Femur (tissue), 1 donor: ENCODE measurements around the gene SNAP47.

Source experiments
- DNase-seq: peaks from one replicate; pipeline ENCODE4 v3.0.0-alpha.2; 2017

The SNAP47 gene

DNA sequence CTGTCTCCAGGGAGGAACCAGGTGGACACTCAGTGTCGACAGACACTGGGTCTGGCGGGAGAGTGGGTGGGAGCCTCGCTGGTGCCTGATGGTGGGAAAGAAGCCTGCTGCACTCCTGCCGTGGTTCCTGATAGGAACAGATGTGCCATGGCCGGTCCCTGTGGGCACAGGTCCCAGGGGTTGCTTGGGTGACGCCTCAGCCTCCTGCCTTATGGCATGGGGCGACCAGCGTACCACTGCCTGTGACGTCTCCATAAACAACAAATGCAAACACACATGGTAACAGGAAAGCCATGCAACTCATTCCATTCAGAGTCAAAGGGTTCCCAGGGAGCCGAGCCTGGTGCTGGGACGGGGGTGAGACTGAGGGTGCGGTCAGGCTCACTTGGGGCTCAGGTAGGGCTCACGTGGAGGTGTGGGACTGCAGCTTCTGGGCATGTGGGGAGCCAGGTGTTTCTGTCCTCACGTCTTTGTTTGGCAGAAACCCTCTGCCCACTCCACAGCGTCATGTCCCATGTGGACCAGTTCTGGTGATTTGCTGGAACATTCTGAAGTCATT is 34.8 kb downstream of the SNAP47 start:
- no peak for DNase-seq

DNA sequence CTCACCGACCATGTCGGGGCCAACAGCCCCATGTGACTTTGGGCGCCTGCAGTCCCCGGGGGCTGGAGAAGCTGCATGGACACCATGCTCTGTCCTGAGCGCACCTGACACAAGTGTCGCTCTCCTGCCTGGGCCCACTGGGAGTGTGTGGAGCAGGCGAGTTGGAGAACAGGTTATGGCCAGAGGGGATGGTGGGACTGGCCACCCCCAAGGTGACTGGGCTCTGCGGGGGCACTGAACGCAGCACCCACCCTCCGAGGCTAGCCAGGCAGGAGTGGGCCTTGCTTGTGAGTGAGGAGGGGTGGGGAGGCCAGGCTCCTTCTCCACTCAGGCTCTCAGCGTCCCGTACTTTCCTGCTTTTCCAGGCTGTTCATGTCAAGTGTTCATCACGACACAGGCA is 35.6 kb downstream of the SNAP47 start:
- DNase-seq = no peak

DNA sequence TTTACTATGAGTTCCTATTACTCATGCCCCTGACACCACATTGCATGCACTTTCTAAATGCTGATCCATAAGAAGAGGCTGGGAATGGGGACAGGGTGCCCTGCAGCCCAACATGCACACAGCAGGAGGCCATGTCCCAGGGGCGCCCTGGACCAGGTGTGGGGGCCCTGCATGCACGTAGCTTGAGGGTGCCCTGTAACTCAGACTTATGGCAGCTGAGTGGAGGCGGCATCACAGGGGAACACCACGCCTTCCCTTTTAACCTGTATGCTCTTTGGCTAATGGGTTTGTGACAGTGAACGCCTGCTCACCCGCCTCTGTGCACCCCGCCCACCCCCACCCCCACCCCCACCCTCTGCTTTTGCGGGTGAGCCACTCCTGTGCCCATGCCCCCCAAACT is 36.1 kb downstream of the SNAP47 start:
- no peak for DNase-seq

DNA sequence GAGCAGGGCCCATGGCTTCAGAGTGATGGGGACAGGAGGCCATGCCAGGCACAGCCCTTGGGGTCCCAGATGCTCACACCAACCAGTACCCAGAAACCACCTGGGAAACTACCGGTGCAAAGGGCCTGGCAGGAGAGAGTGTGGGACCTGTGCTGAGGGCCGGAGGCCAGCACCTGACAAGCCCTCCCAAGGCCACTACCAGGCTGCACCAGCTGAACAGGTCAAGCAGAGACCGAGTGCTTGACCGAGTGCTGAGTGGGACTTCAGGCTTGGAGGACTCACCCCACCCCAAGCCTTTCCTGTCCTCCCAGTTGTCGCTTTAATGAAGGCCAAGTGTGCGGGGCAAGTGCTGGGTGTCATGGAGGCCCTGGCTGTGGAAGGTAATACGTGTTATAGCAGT is 36.5 kb downstream of the SNAP47 start:
- DNase-seq = no peak

DNA sequence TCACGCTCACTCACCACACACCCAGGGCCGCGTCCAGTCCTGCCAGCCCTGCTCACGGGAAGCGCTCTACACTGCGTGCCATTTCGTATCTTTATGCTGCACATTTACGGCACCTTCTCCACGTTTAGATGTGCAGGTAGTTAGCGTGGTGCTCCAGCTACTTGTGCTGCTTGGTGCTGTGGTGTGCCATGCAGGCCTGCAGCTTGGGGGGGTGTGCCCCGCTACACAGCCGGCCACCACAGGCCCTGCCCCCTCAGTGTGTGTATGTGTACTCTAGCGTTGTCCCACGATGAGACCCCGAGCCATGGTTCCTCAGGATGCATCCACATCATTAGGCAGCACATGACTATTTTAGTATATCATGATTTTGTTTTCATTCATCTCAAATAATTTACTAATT is 38.3 kb downstream of the SNAP47 start:
- no peak for DNase-seq

DNA sequence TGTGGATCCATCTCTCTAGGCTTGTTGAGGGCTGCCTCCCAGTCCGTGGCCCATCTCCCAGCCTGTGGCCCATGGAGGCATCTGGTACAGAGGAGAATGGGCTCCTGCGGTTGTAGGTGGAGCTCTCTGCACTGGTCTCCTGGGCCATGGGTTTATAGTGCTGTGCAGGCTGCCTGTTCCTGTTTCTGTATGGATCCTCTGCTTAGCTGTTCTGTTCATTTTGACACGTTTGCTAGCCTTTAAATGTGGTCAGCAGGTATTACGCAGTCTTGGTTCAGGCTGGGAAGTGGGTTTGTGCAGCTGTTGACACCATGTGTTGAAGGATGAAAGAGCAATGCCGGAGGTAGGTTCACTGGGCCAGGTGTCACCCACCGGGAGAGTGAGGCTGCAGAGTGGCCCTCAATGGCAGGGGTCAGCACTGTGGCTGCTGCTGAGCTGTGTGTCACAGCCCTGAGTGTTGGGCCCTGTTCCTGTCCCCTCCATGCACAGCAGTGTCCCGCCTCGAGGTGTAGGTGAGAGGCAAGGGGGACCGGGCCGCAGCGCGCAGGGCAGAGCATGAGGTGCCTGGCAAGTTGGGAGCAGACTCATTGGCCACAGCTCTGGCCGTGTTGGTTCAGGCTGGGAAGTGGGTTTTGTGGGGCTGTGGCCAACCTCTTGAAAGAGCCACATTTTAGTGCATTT is 39.0 kb downstream of the SNAP47 start:
- no peak for DNase-seq

DNA sequence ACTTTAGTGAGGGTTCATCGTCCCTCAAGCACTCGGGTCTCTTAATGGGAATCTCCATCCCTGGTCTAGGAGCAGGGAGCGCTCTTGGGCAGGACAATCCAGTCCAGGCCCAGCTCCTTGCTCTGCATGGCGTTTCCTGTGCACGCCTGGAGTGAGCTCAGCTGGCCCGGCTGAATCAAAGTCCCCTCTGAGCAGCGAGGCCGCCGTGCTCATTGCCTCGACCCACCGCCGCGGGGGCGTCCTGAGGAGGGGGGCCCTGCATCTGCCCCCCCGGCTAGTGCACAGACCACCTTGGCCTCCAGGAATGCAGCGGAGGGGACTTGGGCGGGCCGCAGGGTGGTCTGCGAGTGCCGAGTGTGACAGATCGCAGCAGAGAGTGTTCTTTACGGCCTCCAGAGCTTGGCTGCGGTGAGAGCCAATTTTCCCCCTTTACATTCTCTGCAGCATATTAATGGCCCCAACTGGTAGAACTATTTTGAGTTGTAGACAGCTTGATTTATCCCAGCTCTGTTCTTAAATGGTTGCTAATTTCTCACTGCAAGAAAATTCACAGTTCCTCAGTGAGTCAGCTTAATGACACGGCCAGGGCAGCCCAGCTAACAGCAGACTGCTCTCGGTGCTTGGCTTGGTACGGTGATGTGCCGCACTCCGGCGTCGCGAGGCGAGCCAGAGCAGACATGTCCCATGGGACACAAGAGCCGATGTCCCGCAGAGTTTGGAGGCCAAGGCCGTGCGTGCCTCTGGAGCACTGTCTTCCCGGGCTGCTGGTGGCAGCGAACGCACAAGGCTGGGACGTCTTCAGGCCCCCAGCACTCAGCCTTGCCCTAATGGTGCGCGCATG is 39.8 kb downstream of the SNAP47 start:
- peak; percentile 69 for DNase-seq

DNA sequence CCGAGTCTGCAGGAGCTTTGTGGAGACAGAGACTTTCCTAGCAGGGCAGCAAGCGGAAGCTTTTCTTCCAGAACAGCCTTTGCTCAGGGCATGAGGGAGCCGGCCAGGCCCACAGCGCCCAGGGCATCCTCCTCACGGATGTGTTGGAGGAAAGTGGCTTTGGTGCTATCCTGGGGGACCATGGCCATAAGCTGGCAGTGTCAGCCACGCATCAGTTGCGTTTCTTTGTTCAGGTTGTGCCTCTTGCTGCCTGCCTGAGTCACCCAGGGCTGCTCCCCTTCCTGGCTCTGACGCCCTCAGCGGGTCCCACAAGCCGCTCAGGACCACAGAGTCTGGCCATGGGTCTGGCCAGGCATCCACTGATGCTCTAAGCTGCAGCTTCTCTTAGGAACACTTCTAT is 40.6 kb downstream of the SNAP47 start:
- DNase-seq = peak; percentile 19

DNA sequence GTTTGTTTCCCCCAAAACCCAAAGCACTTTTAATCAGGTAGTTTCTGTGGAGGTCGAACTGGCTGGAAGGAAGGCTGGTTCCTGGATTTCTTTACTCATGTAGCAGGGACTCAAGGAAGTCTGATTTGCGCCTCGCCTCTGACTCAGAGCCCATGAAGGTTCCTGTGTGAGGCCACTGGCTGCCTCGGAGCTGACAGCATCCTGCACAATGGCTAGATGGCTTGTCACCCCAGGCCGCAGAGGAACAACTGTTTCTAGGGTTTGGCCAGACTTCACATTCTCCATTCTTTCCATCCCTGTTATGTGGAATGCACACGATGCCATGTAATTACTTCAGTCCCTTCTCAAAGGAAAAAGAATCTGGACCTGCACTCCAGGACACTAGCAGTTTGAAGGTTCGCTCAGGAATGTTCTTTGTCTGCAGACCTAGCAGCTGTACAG is 41.1 kb downstream of the SNAP47 start:
- DNase-seq = no peak

DNA sequence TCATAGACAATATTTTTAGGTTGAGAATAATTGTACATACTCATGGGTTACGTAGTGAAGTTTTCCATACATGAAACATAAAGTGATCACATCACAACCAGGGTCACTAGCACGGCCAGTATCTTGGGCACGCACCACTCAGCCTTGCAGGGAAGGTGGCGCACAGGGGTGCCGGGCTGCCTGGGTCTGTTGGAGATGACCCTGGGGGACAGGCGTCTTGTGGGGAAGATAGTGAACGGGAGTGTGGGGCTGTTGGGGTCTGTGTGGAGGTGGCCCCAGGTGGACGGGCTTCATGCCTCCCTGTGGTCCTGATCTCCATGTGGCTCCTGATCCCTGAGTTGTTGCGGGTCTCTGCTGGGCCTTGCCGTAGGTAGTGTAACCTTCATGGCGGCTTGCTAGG is 41.9 kb downstream of the SNAP47 start:
- no peak for DNase-seq

DNA sequence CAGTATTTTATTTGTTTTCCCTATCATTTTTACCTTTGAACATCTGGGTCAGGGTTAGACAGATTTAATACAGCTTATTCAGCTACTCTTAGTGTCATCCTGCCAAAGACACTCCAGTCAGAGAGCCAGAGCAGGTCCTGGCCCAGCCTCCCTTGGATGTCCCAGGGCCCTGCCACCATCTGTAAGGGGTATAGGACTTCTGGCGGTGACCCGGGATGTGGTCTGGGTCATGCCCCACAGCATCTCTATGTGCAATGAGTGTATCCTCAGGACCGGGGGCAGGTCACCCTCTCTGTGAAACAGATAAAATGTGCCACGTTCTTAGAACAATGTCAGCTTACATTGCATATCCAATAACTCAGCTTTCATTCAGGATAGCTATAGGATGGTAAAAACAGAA is 42.4 kb downstream of the SNAP47 start:
- DNase-seq = no peak

DNA sequence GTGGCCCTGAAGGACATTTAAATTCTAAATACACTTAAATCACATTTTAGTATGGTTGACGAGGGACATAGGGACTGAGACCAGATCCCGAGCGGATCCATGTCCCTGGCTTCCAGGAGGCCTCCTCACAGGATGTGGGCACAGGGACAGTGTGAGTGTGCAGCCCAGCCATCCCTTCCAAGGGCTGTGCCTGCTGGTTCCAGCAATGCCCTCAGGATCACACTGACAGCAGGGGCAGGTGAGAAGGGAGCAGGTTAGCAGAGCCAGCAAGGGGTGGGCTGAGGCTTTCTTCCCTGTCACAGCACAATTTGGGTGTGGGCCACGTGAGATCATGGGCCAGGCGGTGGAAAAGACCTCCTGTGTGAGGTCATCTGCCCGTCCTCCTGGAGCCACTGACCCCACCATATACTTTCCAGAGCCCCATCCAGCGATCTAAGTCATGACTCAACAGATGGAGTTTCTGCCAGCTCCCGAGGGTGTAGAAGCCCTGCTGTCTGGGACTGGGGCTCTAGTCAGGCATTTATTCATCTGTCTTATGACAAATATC is 43.2 kb downstream of the SNAP47 start:
- peak; percentile 43 for DNase-seq

DNA sequence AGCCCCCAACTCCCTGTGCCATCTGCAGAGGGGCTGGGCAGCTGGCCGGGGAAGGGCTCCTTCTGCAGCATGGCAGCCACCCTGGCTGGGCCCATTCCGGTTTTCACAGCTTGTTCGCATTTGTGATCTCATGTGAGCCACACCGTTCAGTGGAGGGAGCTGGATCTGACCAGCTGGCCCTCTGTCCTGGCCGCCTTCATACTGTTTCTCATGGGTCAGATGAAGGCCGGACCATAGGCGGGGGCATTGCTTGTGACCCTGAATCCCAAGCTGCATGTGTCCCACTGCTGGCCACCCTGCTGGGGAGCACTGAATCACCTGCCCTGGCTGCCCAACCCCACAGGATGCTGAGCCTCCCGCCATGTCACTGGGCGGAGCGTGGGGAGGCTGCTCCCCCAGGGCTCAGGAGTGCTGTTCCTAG is 43.8 kb downstream of the SNAP47 start:
- DNase-seq = peak; percentile 24

DNA sequence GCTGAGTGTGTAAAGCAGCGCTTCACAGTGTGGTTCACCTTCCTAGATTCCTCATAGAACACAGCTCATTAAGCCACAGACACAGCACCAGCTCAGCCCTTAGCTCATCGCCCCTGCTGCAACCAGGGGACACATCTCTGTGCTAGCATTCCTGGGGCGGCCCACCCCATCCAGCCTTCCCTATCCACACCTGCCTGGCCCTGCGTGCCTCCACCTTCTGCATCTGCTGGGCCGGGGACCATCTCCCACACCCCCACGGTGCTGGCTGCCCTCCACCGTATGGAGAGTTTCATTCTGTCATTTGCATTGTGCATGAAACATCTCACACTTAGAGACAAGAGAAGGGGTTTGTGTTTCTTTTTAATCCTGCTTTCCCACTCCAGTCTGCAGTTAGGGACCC is 44.5 kb downstream of the SNAP47 start:
- no peak for DNase-seq

DNA sequence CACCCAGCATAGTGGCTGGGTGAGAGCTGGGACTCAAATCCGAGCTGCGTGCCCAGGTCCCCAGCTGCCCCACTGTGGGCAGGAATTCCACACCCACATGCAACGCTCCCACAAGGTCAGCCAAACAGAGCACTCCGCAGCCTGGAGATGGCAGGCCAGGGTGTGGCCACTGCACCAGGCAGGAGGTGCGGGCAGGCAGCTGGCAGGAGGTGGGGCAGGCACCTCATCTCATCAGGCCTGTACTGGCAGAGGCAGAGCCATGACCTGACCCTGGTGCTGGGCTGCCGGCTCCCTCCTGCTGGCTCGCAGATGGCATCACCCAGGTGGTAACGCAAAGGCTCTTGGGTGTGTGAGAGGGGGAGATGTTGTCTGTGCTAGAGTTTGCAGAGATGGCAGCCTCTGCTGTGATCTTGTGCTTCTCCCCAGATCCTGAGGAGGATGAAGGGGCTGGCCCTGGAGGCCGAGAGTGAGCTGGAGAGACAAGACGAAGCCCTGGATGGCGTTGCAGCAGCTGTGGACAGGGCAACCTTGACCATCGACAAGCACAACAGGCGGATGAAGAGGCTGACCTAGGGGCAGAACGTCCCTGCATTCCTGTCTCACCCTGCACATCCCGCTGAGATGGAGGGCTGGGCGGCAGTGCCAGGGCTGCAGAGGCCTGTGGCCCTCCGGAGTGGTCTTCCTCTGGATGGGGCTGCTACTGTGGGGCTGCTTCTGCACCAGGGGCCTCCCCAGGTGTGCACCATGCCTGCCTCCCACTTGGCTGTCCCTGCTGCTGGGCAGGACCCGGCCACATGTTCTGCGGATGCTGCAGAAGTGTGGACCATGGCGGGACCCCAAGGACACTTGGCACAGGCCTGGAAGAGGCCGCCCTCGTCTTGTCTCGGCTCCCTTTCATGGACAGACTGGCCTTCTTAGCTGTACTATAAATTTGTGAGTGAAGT is 45.1 kb downstream of the SNAP47 start:
- no peak for DNase-seq

DNA sequence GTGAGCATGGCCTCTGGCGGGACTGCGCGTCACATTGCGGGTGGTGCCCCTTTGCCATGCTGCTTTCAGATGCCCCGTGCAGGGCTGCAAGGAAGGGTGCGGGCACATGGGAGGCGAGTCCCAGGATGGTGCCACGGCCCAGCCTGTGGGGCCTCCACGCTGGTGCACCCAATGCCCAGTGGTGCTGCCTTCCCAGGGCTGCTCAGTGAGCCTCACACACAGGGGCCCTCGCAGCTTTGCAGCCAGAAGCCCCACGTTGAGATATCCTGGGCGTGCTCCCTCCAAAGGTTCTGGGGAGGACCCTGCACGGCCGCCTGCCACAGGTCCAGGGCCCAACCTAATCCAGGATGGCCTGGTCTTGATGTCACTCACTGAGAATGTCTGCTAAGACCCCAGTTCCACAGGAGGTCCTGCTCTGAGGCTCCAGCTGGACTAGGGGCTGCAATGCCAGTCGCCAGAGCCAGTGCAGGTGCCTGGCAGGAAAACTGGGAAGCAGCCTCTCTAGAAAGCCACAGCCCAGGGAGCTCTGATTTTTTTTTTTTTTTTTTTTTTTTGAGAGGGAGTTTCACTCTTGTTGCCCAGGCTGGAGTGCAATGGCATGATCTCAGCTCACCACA is 46.2 kb downstream of the SNAP47 start:
- DNase-seq = no peak

DNA sequence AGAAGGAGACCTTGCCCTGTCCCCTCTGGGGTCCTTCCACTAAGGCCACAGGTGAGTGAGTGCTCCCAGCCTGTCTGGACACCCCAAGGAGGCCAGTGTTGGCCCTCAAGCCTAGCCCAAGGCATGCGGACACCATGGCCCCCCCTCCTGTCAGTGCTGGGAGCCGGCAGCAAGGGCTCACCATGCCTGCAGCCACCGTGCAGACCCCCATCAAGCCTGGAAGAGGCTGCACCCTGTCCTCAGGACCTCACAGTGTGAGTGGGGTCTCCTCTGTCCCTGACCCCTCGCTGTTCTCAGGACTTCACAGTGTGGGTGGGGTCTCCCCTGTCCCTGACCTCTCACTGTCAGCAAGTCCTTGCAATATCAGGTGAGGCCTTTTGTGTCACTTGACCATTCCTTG is 47.0 kb downstream of the SNAP47 start:
- no peak for DNase-seq

DNA sequence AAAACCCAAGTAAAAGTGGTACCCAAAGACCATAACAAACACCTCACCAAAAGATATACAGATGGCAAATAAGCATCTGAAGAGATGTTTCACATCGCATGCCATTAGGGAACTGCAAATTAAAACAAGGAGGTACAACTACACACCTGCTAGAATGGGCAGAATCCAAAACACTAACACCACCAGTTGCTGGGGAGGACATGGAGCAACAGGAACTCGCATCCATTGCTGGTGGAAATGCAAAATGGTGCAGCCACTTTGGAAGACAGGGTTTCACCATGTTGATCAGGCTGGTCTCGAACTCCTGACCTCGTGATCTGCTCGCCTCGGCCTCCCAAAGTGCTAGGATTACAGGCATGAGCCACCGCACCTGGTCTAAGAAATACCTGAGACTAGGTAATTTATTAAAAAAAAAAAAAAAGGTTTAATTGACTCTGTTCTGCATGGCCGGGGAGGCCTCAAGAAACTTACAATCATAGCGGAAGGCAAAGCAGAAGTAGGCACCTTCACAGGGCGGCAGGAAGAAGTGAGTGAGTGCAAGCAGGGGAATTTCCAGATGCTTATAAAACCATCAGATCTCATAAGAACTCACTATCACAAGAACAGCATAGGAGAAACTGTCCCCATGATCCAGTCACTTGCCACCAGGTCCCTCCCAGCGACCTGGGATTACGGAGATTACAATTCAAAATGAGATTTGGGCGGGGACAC is 50.0 kb downstream of the SNAP47 start:
- no peak for DNase-seq

DNA sequence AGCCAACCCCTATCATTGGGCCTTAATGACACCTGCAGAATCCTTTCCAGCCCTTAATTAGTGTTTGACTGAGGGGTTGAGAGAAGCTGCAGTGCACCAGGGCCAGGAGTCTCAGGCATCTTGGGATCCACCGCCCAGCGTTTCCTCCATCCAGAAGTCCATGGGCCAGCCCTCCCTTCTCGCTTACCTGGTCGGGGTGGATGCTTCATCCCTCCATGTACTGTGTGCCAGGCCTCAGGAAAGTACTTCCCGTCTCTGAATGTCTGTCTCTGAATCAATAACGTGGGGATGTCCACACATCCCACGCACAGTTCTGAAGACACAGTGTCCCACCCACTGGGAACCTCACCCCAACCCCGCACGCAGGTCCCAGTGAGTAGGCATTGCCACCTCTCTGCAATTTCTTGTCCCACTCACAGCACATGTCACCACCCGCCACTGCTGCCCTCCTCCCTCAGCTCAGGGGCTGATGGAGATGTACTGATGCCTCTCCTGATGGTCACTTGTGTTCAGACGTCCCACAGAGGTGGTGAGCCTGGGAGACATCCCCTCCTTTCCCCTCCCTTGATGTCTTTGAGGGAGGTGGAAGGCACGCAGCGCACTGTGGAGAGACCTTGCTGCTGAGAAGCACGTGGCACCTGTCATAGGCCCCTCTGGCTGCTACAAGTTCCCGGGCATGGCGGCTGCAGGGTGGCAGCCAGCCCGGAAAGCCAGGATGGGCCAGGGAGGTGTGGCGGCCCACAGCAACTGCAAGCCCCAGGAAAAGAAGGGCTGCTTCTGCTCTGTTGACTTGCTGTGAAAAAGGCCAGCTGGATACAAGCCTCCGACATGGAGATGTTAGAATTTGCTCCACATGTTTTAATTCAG is 50.8 kb downstream of the SNAP47 start:
- DNase-seq = peak; percentile 64
